ENCODE measurements around the gene AOAH.

GRCh38 chr7:36766451-36766850 lies 42.2 kb upstream of the AOAH start:
- TF ChIP-seq EZH2 (IDR thresholded peaks at IDR 0.05; ENCODE audit: insufficient read depth, poor library complexity, severe bottlenecking) (no peak), EZH2phosphoT487 (IDR thresholded peaks at IDR 0.05; ENCODE audit: insufficient read depth, low read depth) (no peak)

Measured in GM23248 (cell line).